KMS-11 (cell line): ENCODE data around the gene PIGQ.

Experiments
- H2AFZ ChIP-seq: fragments of 200-600 bp; sonication (generic); 2 replicates; pipeline ENCODE4 v1.6.1; 2016; ENCODE audit warnings: antibody characterized with exemption, mixed run types, low read depth
- H3K27ac ChIP-seq: fragments of 200-600 bp; sonication (generic); 2 replicates; pipeline ENCODE4 v1.6.1; 2016; ENCODE audit warnings: mild to moderate bottlenecking, mixed run types
- H3K27me3 ChIP-seq: fragments of 200-600 bp; sonication (generic); 2 replicates; pipeline ENCODE4 v1.6.1; 2017; ENCODE audit warnings: mild to moderate bottlenecking, low read depth, mixed run types, moderate library complexity; ENCODE audit not compliant: insufficient read depth
- H3K36me3 ChIP-seq: fragments of 200-600 bp; sonication (generic); 2 replicates; pipeline ENCODE4 v1.6.1; 2017; ENCODE audit warnings: mild to moderate bottlenecking, mixed run types; ENCODE audit not compliant: insufficient read depth
- H3K4me1 ChIP-seq: fragments of 200-600 bp; sonication (generic); 2 replicates; pipeline ENCODE4 v1.6.1; 2016; ENCODE audit warnings: mild to moderate bottlenecking, low read depth, mixed run types; ENCODE audit not compliant: poor library complexity, severe bottlenecking
- H3K4me2 ChIP-seq: fragments of 200-600 bp; sonication (generic); 2 replicates; pipeline ENCODE4 v1.7.0; 2016; ENCODE audit warnings: mild to moderate bottlenecking, mixed run types
- H3K4me3 ChIP-seq: fragments of 200-600 bp; sonication (generic); IDR thresholded peaks from 2 replicates; pipeline ENCODE4 v1.6.1; 2017; ENCODE audit warnings: low read depth, low read length, mixed read lengths; ENCODE audit not compliant: insufficient read depth
- H3K79me2 ChIP-seq: fragments of 200-600 bp; sonication (generic); 2 replicates; pipeline ENCODE4 v1.6.1; 2016; ENCODE audit warnings: low read depth, mixed run types; ENCODE audit not compliant: insufficient read depth
- H3K9ac ChIP-seq: fragments of 200-600 bp; sonication (generic); 2 replicates; pipeline ENCODE4 v1.6.1; 2016; ENCODE audit warnings: mild to moderate bottlenecking, mixed run types
- H4K20me1 ChIP-seq: fragments of 200-600 bp; sonication (generic); 2 replicates; pipeline ENCODE4 v1.6.1; 2016; ENCODE audit warnings: mild to moderate bottlenecking, mixed run types; ENCODE audit not compliant: insufficient read depth
- CTCF ChIP-seq: fragments of 200-600 bp; sonication (generic); conservative IDR thresholded peaks from 2 replicates; pipeline ENCODE4 v1.6.1; 2017; ENCODE audit warnings: low read depth, mild to moderate bottlenecking, antibody characterized with exemption, low read length, moderate library complexity, mixed read lengths

PIGQ gene

DNA sequence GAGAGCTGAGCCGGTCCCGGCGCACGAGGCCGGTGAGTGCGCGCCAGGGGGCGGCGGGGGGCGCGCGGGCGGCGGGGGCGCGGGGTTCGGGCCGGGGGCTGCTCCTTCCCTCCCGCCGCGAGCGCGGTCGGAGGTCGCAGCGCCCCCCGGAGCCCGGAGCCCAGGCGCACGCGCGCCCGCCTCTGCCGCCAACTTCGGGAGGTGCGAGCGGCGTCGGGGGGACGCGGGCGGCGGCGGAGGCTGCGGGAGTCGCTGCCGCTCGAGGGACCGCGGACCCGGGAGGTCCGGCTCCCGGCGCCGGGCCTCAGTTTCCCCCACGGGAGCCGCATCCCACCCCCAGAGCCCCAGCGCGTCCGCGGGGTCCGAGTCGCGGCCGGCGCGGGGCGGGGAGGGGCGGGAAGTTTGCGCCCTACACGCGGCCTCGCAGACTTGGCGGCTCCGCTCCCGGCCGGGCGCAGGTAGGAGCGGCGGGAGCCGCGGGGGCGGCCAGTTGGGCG is 9.5 kb upstream of the PIGQ start, which contains the start of gene PRR35:
TSS of gene PRR35 (plus strand) at position 191 of the 497 bp plus-strand sequence. CDS start 2,901 bp downstream, outside the sequence.
- Histone ChIP-seq H3K4me1 (no peaks in the 10 kb centered on the region), H3K27me3 (peaks cover 36% of the 10 kb centered on the region), H3K9ac (no peak within 1 kb of the TSS), H3K4me2 (no peak within 1 kb of the TSS), H4K20me1 (no peaks in the 10 kb centered on the region), H2AFZ (no peak within 1 kb of the TSS), H3K27ac (no peak within 1 kb of the TSS), H3K4me3 (no peak within 1 kb of the TSS), H3K79me2 (no peaks in the 10 kb centered on the region), H3K36me3 (no peaks in the 10 kb centered on the region)
- TF ChIP-seq CTCF, result no peak

- Histone ChIP-seq H3K4me3 (no peak overlapping the region), H3K27me3 (peaks cover 36% of the 10 kb centered on the region), H4K20me1 (no peaks in the 10 kb centered on the region), H3K27ac (no peak overlapping the region), H3K36me3 (no peaks in the 10 kb centered on the region), H3K9ac (no peak overlapping the region), H3K79me2 (no peaks in the 10 kb centered on the region), H3K4me1 (peaks cover under 1% of the 10 kb centered on the region), H2AFZ (no peak overlapping the region), H3K4me2 (no peak overlapping the region)
- no peak for TF ChIP-seq CTCF
These were observed 8.9 kb upstream of the PIGQ start for GRCh38 chr16:560701-561412.

- Histone ChIP-seq H3K36me3 (no peaks in the 10 kb centered on the region), H3K79me2 (no peaks in the 10 kb centered on the region), H3K4me3 (no peak overlapping the region), H2AFZ (no peak overlapping the region), H3K9ac (no peak overlapping the region), H3K4me2 (no peak overlapping the region), H3K27me3 (peaks cover 36% of the 10 kb centered on the region), H4K20me1 (no peaks in the 10 kb centered on the region), H3K4me1 (peaks cover 6% of the 10 kb centered on the region), H3K27ac (no peak overlapping the region)
- no peak for TF ChIP-seq CTCF
These were observed 8.4 kb upstream of the PIGQ start for GRCh38 chr16:561413-561794.

DNA sequence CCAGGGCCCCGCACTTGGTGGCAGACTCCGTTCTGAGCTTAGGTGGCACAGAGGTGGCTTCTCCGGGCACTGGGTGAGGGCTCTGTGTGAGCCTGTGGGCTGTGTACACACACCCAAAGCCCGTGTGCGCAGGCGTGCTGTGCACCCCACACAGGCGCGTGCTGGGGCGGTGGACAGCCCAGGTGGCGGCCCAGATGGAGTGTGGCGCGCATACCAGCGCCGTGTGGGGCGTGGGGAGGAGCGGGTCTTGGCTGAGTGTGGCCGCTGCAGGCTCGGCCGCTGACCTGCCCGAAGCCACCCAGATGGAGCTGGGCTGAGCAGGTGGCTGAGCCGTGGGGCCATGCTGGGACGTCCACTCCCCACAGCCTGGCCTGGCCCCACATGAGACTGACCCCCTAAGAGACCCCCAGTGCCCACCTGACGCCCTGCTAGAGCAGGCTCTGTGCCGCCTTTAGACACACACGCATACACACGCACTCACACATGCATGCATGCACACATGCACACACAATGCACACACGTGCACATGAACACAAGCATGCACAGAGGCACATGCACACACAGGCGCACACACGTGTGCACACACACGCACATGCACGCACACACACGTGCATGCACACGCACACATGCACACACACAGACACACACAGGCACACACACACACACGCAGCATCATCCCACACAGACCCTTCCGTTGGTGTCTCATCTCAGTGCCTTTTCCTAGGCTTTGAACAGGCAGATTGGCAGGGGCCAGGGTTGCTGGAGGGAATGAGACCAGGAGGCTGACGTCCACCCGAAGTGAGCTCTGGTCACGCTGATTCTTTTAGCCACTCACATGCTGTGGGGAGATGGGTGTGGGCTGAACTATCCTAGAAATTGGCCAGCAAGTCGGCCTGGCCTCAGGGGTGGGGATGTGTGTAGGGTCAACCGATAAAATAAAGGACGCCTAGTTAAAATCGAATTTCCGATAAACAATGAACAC is 7.5 kb upstream of the PIGQ start:
- no peaks in the 10 kb centered on the region for H4K20me1 ChIP-seq
- H3K36me3 ChIP-seq, result no peaks in the 10 kb centered on the region
- H3K79me2 ChIP-seq, result no peaks in the 10 kb centered on the region
- H3K4me3 ChIP-seq, result no peak overlapping the region
- peaks cover 14% of the 10 kb centered on the region for H3K4me1 ChIP-seq
- H3K9ac ChIP-seq, result no peak overlapping the region
- H3K27ac ChIP-seq, result no peak overlapping the region
- peaks cover 34% of the 10 kb centered on the region for H3K27me3 ChIP-seq
- no peak for TF ChIP-seq CTCF
- H2AFZ ChIP-seq, result no peak overlapping the region
- no peak overlapping the region for H3K4me2 ChIP-seq
